WTC11 (cell line): ENCODE data around the gene CD9. TPM values are rescaled to one million over a fixed set of nuclear protein-coding genes. Genes with fewer than 3 reads are reported as not detected.

Source experiments
- ATAC-seq: fragments of 200-7000 bp; cut with Tn5 transposase; 2 replicates; pipeline ENCODE4 v1.10.0; 2021; ENCODE audit warnings: mild to moderate bottlenecking, moderate library complexity
- CTCF ChIA-PET: fragments of 300-600 bp; sonication (Branson Sonifier 250); formaldehyde crosslinking; loops from one replicate; lab custom pipeline; 2021; ENCODE audit warnings: antibody characterized with exemption; lab: Charles Lee
- POLR2A ChIA-PET: fragments of 350-600 bp; sonication (Branson Sonifier 250); formaldehyde crosslinking; loops from one replicate; lab custom pipeline; 2021; ENCODE audit warnings: antibody characterized with exemption; lab: Charles Lee
- DNase-seq: peaks from one replicate; pipeline ENCODE4 v3.0.0; 2021; ENCODE audit warnings: low spot score
- H3K27ac Mint-ChIP-seq: 2 replicates; pipeline ENCODE4 v1.8.0; 2021; ENCODE audit warnings: mixed read lengths
- H3K27me3 Mint-ChIP-seq: 2 replicates; pipeline ENCODE4 v1.8.0; 2021; ENCODE audit warnings: low read depth, mild to moderate bottlenecking, moderate library complexity, mixed read lengths
- H3K36me3 Mint-ChIP-seq: 2 replicates; pipeline ENCODE4 v1.8.0; 2021; ENCODE audit warnings: mixed read lengths
- H3K4me1 Mint-ChIP-seq: 2 replicates; pipeline ENCODE4 v1.8.0; 2022; ENCODE audit warnings: mixed read lengths
- H3K4me3 Mint-ChIP-seq: 2 replicates; pipeline ENCODE4 v1.8.0; 2021; ENCODE audit warnings: mild to moderate bottlenecking, moderate library complexity, mixed read lengths
- H3K9me3 Mint-ChIP-seq: 2 replicates; pipeline ENCODE4 v1.8.0; 2021; ENCODE audit warnings: mixed read lengths
- AFF4 ChIP-seq: sonication (generic); formaldehyde crosslinking; IDR thresholded peaks from 2 replicates; pipeline ENCODE4 v1.8.1; 2023; ENCODE audit warnings: mild to moderate bottlenecking, missing genetic modification reagents, borderline replicate concordance
- ATF1 ChIP-seq: sonication (generic); formaldehyde crosslinking; IDR thresholded peaks from 2 replicates; pipeline ENCODE4 v1.8.1; 2023; ENCODE audit warnings: mild to moderate bottlenecking, moderate library complexity, missing genetic modification reagents
- CREB1 ChIP-seq: sonication (generic); formaldehyde crosslinking; IDR thresholded peaks from 2 replicates; pipeline ENCODE4 v1.8.0; 2023; ENCODE audit warnings: mild to moderate bottlenecking, missing genetic modification reagents
- FOXK1 ChIP-seq: sonication (generic); formaldehyde crosslinking; IDR thresholded peaks from 2 replicates; pipeline ENCODE4 v1.8.0; 2022; ENCODE audit warnings: mild to moderate bottlenecking, moderate library complexity, missing genetic modification reagents
- HMGXB4 ChIP-seq: sonication (generic); formaldehyde crosslinking; IDR thresholded peaks from 2 replicates; pipeline ENCODE4 v1.8.1; 2023; ENCODE audit warnings: mild to moderate bottlenecking, moderate library complexity, missing genetic modification reagents
- IRF2 ChIP-seq: sonication (generic); formaldehyde crosslinking; IDR thresholded peaks from 2 replicates; pipeline ENCODE4 v1.8.0; 2022; ENCODE audit warnings: low read depth, missing genetic modification reagents, borderline replicate concordance
- JAZF1 ChIP-seq: fragments of 250-450 bp; sonication (Bioruptor Pico); IDR thresholded peaks from 2 replicates; pipeline ENCODE4 v1.9.0; 2021; ENCODE audit warnings: moderate library complexity, mild to moderate bottlenecking, inconsistent platforms
- NR3C1 ChIP-seq: sonication (generic); formaldehyde crosslinking; conservative IDR thresholded peaks from 2 replicates; pipeline ENCODE4 v1.8.1; 2023; ENCODE audit warnings: low read depth, mild to moderate bottlenecking, missing genetic modification reagents
- RELA ChIP-seq: sonication (generic); formaldehyde crosslinking; IDR thresholded peaks from 2 replicates; pipeline ENCODE4 v1.8.1; 2022; ENCODE audit warnings: missing genetic modification reagents, mild to moderate bottlenecking, borderline replicate concordance
- SOX15 ChIP-seq: fragments of 250-450 bp; sonication (Bioruptor Pico); IDR thresholded peaks from 2 replicates; pipeline ENCODE4 v1.9.0; 2021; ENCODE audit warnings: mild to moderate bottlenecking
- TCF7 ChIP-seq: sonication (generic); formaldehyde crosslinking; IDR thresholded peaks from 2 replicates; pipeline ENCODE4 v1.8.0; 2022; ENCODE audit warnings: mild to moderate bottlenecking, low read depth, missing genetic modification reagents, moderate library complexity
- ZNF219 ChIP-seq: sonication (generic); formaldehyde crosslinking; IDR thresholded peaks from 2 replicates; pipeline ENCODE4 v1.8.0; 2023; ENCODE audit warnings: missing genetic modification reagents, mild to moderate bottlenecking, borderline replicate concordance
- ZNF281 ChIP-seq: sonication (generic); formaldehyde crosslinking; IDR thresholded peaks from 2 replicates; pipeline ENCODE4 v1.8.0; 2023; ENCODE audit warnings: mild to moderate bottlenecking, missing genetic modification reagents
- ZNF512 ChIP-seq: sonication (generic); formaldehyde crosslinking; IDR thresholded peaks from 2 replicates; pipeline ENCODE4 v1.8.1; 2022; ENCODE audit warnings: missing genetic modification reagents, borderline replicate concordance
- total RNA-seq: library from RNA; stranded (reverse); gene quantifications from 3 replicates; pipeline ENCODE4 v1.2.3, GENCODE V29; 2021
- TF ChIP-seq, protein P1 (sequence below): sonication (generic); formaldehyde crosslinking; IDR thresholded peaks from 2 replicates; pipeline ENCODE4 v1.8.1; 2022; ENCODE audit warnings: mild to moderate bottlenecking, missing genetic modification reagents, moderate library complexity, borderline replicate concordance
- TF ChIP-seq, protein P2 (sequence below): sonication (generic); formaldehyde crosslinking; IDR thresholded peaks from 2 replicates; pipeline ENCODE4 v1.8.1; 2023; ENCODE audit warnings: mild to moderate bottlenecking, missing genetic modification reagents
- TF ChIP-seq, protein P3 (sequence below): fragments of 250-450 bp; sonication (Bioruptor Pico); IDR thresholded peaks from 2 replicates; pipeline ENCODE4 v1.9.0; 2021; ENCODE audit warnings: mild to moderate bottlenecking
- TF ChIP-seq, protein P4 (sequence below): sonication (generic); formaldehyde crosslinking; IDR thresholded peaks from 2 replicates; pipeline ENCODE4 v1.8.1; 2023; ENCODE audit warnings: mild to moderate bottlenecking, missing genetic modification reagents, moderate library complexity

Gene CD9
- total RNA-seq, 1 experiment from 2014 or later, result 260 TPM

DNA sequence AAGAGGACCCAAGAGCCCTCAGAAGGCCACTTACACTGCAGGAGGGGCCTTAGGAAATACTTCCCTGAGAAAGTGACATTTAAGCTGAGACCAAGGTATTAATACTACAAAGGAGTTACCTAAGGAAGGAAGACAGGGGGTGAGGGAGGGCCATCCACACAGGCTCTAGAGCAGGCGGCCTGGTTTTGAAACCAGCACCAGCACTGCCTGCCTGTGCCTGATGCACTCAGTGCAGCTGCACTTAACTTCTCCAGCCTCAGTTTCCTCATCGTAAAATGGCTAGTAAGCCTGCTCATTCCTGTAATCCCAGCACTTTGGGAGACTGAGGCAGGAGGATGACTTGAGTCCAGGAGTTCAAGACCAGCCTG is 64.8 kb downstream of the CD9 start (continued):
- TF ChIP-seq FOXK1 (CRISPR knock-in tag), result no peak
- TF ChIP-seq IRF2 (CRISPR knock-in tag), result no peak
- TF ChIP-seq ZNF281 (CRISPR knock-in tag), result no peak

- H3K27ac Mint-ChIP-seq, result no peak overlapping the region
- DNase-seq (no peak), ATAC-seq (no peak)
- H3K27me3 Mint-ChIP-seq, result peaks cover 3% of the 10 kb centered on the region; the same call in 1 of the 2 replicates
- ChIA-PET POLR2A (interaction anchor here (0.7 kb wide), 1 partner anchor 67 kb away, joined by 4 read pairs; no protein-coding TSS in a partner anchor), CTCF (interaction anchor here (4.7 kb wide), 1 partner anchor 12 kb away, joined by 35 read pairs; no protein-coding TSS in a partner anchor)
- H3K9me3 Mint-ChIP-seq, result no peaks in the 10 kb centered on the region
- H3K36me3 Mint-ChIP-seq, result no peaks in the 10 kb centered on the region
- H3K4me3 Mint-ChIP-seq, result no peak overlapping the region
- H3K4me1 Mint-ChIP-seq, result peaks cover 47% of the 10 kb centered on the region
- TF ChIP-seq, protein P1, sequence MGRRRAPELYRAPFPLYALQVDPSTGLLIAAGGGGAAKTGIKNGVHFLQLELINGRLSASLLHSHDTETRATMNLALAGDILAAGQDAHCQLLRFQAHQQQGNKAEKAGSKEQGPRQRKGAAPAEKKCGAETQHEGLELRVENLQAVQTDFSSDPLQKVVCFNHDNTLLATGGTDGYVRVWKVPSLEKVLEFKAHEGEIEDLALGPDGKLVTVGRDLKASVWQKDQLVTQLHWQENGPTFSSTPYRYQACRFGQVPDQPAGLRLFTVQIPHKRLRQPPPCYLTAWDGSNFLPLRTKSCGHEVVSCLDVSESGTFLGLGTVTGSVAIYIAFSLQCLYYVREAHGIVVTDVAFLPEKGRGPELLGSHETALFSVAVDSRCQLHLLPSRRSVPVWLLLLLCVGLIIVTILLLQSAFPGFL (CRISPR knock-in tag), result no peak
- TF ChIP-seq ZNF512 (CRISPR knock-in tag), result no peak
- no peak for TF ChIP-seq CREB1 (CRISPR knock-in tag)
- TF ChIP-seq, protein P2, sequence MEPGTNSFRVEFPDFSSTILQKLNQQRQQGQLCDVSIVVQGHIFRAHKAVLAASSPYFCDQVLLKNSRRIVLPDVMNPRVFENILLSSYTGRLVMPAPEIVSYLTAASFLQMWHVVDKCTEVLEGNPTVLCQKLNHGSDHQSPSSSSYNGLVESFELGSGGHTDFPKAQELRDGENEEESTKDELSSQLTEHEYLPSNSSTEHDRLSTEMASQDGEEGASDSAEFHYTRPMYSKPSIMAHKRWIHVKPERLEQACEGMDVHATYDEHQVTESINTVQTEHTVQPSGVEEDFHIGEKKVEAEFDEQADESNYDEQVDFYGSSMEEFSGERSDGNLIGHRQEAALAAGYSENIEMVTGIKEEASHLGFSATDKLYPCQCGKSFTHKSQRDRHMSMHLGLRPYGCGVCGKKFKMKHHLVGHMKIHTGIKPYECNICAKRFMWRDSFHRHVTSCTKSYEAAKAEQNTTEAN (CRISPR knock-in tag), result no peak
- TF ChIP-seq, protein P3, sequence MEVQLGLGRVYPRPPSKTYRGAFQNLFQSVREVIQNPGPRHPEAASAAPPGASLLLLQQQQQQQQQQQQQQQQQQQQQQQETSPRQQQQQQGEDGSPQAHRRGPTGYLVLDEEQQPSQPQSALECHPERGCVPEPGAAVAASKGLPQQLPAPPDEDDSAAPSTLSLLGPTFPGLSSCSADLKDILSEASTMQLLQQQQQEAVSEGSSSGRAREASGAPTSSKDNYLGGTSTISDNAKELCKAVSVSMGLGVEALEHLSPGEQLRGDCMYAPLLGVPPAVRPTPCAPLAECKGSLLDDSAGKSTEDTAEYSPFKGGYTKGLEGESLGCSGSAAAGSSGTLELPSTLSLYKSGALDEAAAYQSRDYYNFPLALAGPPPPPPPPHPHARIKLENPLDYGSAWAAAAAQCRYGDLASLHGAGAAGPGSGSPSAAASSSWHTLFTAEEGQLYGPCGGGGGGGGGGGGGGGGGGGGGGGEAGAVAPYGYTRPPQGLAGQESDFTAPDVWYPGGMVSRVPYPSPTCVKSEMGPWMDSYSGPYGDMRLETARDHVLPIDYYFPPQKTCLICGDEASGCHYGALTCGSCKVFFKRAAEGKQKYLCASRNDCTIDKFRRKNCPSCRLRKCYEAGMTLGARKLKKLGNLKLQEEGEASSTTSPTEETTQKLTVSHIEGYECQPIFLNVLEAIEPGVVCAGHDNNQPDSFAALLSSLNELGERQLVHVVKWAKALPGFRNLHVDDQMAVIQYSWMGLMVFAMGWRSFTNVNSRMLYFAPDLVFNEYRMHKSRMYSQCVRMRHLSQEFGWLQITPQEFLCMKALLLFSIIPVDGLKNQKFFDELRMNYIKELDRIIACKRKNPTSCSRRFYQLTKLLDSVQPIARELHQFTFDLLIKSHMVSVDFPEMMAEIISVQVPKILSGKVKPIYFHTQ, result no peak
- TF ChIP-seq, protein P4, sequence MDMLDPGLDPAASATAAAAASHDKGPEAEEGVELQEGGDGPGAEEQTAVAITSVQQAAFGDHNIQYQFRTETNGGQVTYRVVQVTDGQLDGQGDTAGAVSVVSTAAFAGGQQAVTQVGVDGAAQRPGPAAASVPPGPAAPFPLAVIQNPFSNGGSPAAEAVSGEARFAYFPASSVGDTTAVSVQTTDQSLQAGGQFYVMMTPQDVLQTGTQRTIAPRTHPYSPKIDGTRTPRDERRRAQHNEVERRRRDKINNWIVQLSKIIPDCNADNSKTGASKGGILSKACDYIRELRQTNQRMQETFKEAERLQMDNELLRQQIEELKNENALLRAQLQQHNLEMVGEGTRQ (CRISPR knock-in tag), result no peak
- TF ChIP-seq ATF1 (CRISPR knock-in tag), result no peak
- TF ChIP-seq ZNF219 (CRISPR knock-in tag), result no peak
- TF ChIP-seq TCF7 (CRISPR knock-in tag), result no peak
- TF ChIP-seq AFF4 (CRISPR knock-in tag), result no peak
- TF ChIP-seq NR3C1, result no peak
- TF ChIP-seq RELA (CRISPR knock-in tag), result no peak
- no peak for TF ChIP-seq HMGXB4 (CRISPR knock-in tag)
- TF ChIP-seq SOX15 (CRISPR knock-in tag), result no peak
- no peak for TF ChIP-seq JAZF1
Measured at GRCh38 chr12:6266541-6266966, 66.4 kb downstream of the CD9 start.
